Measurements from ENCODE around the gene DUSP10. TPM values are rescaled to one million over a fixed set of nuclear protein-coding genes. Genes with fewer than 3 reads are reported as not detected.

The DUSP10 gene
- polyA plus RNA-seq, 3 donors, result 10.4 to 41.1 (median 12.7) TPM

DNA sequence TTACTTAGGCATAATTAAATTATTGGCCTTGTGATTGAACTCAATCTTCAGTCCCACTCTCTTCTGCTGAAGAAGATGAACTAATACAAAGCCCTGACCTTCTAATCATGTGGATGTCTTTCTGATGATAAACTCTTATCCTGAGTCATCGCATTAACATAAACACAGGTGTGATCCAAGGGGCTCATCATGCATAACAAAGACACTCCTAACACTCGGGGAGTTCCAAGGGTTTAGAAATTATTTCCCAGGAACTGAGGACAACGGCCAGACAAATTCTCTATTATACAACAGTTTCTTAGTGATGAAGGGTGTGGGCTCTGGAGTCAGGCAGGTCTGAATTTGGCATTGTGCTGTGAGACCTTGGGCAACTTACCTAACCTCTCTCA is 18.0 kb downstream of the DUSP10 start:
- no peaks in the 10 kb centered on the region for H3K27me3 ChIP-seq (ENCODE audit: control insufficient read depth in 2 of 2, insufficient read depth in 2 of 2, low read length in 2 of 2)
- H3K4me3 ChIP-seq (replicated peaks in 1 of 3; ENCODE audit: low read depth in 2 of 3, low read length in 3 of 3), result no peak overlapping the region
- H3K4me1 ChIP-seq (ENCODE audit: control insufficient read depth in 1 of 2, insufficient read depth in 2 of 2, low read length in 2 of 2), result peaks cover 53 to 79% of the 10 kb centered on the region in 2 donors
- H3K36me3 Mint-ChIP-seq, result peaks cover 31 to 38% of the 10 kb centered on the region in 2 donors
- H3K36me3 ChIP-seq (replicated peaks in 1 of 2; ENCODE audit: control insufficient read depth in 1 of 2, insufficient read depth in 2 of 2, low read length in 2 of 2), result peaks cover 0 to 25% of the 10 kb centered on the region in 2 donors
- H3K9ac ChIP-seq (ENCODE audit: insufficient read depth, low read length, poor library complexity, severe bottlenecking), result no peak overlapping the region
- H3K79me2 ChIP-seq (ENCODE audit: insufficient read depth, low read length), result peaks cover 86% of the 10 kb centered on the region
- peaks cover 0 to 9% (median 6%) of the 10 kb centered on the region in 7 donors for H3K9me3 Mint-ChIP-seq
- no peak overlapping the region for H3K4me2 ChIP-seq (replicated peaks; ENCODE audit: extremely low read depth, low read length, poor library complexity, severe bottlenecking)
- no peaks in the 10 kb centered on the region for H3K27me3 Mint-ChIP-seq (ENCODE audit: low read depth in 3 of 3)
- intact Hi-C loops (cut with micrococcal nuclease), result no loop called here
- H3K4me3 Mint-ChIP-seq, result no peak overlapping the region
- peaks cover 82% of the 10 kb centered on the region for H3K4me1 Mint-ChIP-seq
- DNase-seq, result no peak
- peak overlapping the region in 1 of 2 donors; percentile 90 for H3K27ac ChIP-seq (ENCODE audit: low read depth in 1 of 2, low read length in 2 of 2)
- TF ChIP-seq, protein P1, sequence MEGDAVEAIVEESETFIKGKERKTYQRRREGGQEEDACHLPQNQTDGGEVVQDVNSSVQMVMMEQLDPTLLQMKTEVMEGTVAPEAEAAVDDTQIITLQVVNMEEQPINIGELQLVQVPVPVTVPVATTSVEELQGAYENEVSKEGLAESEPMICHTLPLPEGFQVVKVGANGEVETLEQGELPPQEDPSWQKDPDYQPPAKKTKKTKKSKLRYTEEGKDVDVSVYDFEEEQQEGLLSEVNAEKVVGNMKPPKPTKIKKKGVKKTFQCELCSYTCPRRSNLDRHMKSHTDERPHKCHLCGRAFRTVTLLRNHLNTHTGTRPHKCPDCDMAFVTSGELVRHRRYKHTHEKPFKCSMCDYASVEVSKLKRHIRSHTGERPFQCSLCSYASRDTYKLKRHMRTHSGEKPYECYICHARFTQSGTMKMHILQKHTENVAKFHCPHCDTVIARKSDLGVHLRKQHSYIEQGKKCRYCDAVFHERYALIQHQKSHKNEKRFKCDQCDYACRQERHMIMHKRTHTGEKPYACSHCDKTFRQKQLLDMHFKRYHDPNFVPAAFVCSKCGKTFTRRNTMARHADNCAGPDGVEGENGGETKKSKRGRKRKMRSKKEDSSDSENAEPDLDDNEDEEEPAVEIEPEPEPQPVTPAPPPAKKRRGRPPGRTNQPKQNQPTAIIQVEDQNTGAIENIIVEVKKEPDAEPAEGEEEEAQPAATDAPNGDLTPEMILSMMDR (IDR thresholded peaks at IDR 0.05), result no peak
- H2AFZ ChIP-seq (ENCODE audit: insufficient read depth, low read depth, low read length, poor library complexity, severe bottlenecking), result no peak overlapping the region
- H4K20me1 ChIP-seq (ENCODE audit: insufficient read depth, low read length), result peaks cover 6% of the 10 kb centered on the region
- H3K9me3 ChIP-seq (replicated peaks in 1 of 2; ENCODE audit: control insufficient read depth in 1 of 2, insufficient read depth in 1 of 2, low read length in 2 of 2), result peaks cover 0 to 10% of the 10 kb centered on the region in 2 donors
- WGBS (ENCODE audit: insufficient coverage), result no CpG with 5 or more reads among the region's 3 CpGs
- peak overlapping the region in 6 of 7 donors; percentile 54 to 78 (median 67) for H3K27ac Mint-ChIP-seq

DNA sequence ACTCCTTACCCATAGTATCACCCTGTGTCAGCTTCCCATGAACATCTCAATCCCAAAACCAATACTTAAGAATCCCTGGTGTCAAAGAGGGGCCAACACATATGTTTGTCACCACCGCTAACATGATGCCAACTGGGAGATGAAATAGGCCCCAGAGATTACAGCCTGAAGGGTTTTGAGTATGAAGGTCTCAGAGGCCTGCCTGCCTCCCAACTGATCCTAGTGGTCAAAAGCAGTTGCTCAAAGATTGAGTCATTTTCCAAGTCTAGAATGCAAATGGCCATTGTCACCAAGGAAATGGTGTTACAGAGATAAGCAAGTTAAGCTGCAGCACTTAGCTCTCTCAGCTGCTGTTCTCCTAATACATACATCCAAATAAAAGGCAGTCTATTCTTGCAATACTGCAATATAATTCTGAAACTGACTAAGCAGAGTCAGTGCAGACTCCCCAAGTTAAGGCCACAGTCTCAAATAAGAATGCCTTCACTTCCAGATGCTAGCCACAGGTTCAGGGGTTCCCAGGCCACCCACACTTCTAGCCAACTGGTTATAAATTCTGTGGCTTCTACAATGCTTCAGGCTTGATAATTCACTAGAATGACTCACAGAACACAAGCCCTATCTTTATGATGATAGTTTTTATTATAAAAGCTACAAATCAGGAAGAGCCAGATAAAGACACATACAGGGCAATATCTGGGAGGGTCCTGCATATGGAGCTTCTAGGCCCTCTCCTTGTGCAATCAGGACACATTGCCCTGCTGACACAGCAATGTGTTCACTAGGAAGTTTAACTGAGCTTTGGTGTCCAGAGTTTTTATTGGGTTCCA is 18.7 kb downstream of the DUSP10 start:
- Mint-ChIP-seq H3K36me3 (peaks cover 27 to 36% of the 10 kb centered on the region in 2 donors), H3K9me3 (peaks cover 0 to 9% (median 6%) of the 10 kb centered on the region in 7 donors), H3K27me3 (ENCODE audit: low read depth in 3 of 3) (no peaks in the 10 kb centered on the region), H3K4me1 (peaks cover 84% of the 10 kb centered on the region), H3K4me3 (no peak overlapping the region), H3K27ac (peak overlapping the region in 6 of 7 donors; percentile 59 to 86 (median 70))
- intact Hi-C loops (cut with micrococcal nuclease), result no loop called here
- Histone ChIP-seq H3K4me2 (replicated peaks; ENCODE audit: extremely low read depth, low read length, poor library complexity, severe bottlenecking) (no peak overlapping the region), H3K4me3 (replicated peaks in 1 of 3; ENCODE audit: low read depth in 2 of 3, low read length in 3 of 3) (no peak overlapping the region), H3K27ac (ENCODE audit: low read depth in 1 of 2, low read length in 2 of 2) (peak overlapping the region in 1 of 2 donors; percentile 90), H3K27me3 (ENCODE audit: control insufficient read depth in 2 of 2, insufficient read depth in 2 of 2, low read length in 2 of 2) (no peaks in the 10 kb centered on the region), H3K4me1 (ENCODE audit: control insufficient read depth in 1 of 2, insufficient read depth in 2 of 2, low read length in 2 of 2) (peaks cover 59 to 85% of the 10 kb centered on the region in 2 donors), H3K79me2 (ENCODE audit: insufficient read depth, low read length) (peaks cover 86% of the 10 kb centered on the region), H3K9me3 (replicated peaks in 1 of 2; ENCODE audit: control insufficient read depth in 1 of 2, insufficient read depth in 1 of 2, low read length in 2 of 2) (peaks cover 0 to 10% of the 10 kb centered on the region in 2 donors), H3K9ac (ENCODE audit: insufficient read depth, low read length, poor library complexity, severe bottlenecking) (no peak overlapping the region), H2AFZ (ENCODE audit: insufficient read depth, low read depth, low read length, poor library complexity, severe bottlenecking) (no peak overlapping the region), H3K36me3 (replicated peaks in 1 of 2; ENCODE audit: control insufficient read depth in 1 of 2, insufficient read depth in 2 of 2, low read length in 2 of 2) (peaks cover 0 to 21% of the 10 kb centered on the region in 2 donors), H4K20me1 (ENCODE audit: insufficient read depth, low read length) (peaks cover 6% of the 10 kb centered on the region)
- TF ChIP-seq, protein P1 (IDR thresholded peaks at IDR 0.05), result no peak
- no CpG with 5 or more reads among the region's 1 CpG for WGBS (ENCODE audit: insufficient coverage)
- no peak for DNase-seq
